Liver (tissue), 9 donors: ENCODE data around the gene CEP135. TPM values are rescaled to one million over a fixed set of nuclear protein-coding genes. Genes with fewer than 3 reads are reported as not detected.

Source experiments
- DNase-seq: peaks from one replicate; pipeline ENCODE4 v3.0.0-alpha.2; 2017; ENCODE audit warnings: low spot score
- H3K27ac ChIP-seq, 2 donors: one replicate each; pipeline ENCODE4 v1.7.0; 2013; ENCODE audit warnings: inconsistent platforms in 2 of 2, low read length in 2 of 2, control low read depth in 1 of 2, low read depth in 1 of 2, mild to moderate bottlenecking in 1 of 2
- H3K27me3 ChIP-seq, 4 donors: one replicate each; pipeline versions ENCODE4 v1.6.1 to v1.7.0; 2013; ENCODE audit warnings: low read length in 3 of 4, inconsistent platforms in 1 of 4, mild to moderate bottlenecking in 1 of 4, moderate library complexity in 1 of 4; ENCODE audit not compliant: control insufficient read depth in 4 of 4, insufficient read depth in 4 of 4
- H3K36me3 ChIP-seq, 4 donors: one replicate each; pipeline versions ENCODE4 v1.6.1 to v1.7.0; 2013; ENCODE audit warnings: low read length in 3 of 4, mild to moderate bottlenecking in 3 of 4, low read depth in 1 of 4, moderate library complexity in 1 of 4; ENCODE audit not compliant: control insufficient read depth in 4 of 4, insufficient read depth in 3 of 4
- H3K4me1 ChIP-seq, 4 donors: one replicate each; pipeline versions ENCODE4 v1.6.1 to v1.7.0; 2013; ENCODE audit warnings: low read length in 3 of 4, mild to moderate bottlenecking in 3 of 4, moderate library complexity in 1 of 4; ENCODE audit not compliant: control insufficient read depth in 4 of 4, insufficient read depth in 4 of 4
- H3K4me3 ChIP-seq, 3 donors: one replicate each; pipeline versions ENCODE4 v1.6.1 to v1.7.0; 2013; ENCODE audit warnings: low read length in 3 of 3, control low read depth in 1 of 3, low read depth in 1 of 3, mild to moderate bottlenecking in 1 of 3
- H3K9ac ChIP-seq, 2 donors: one replicate each; pipeline ENCODE4 v1.7.0; 2013; ENCODE audit warnings: low read length in 2 of 2, mild to moderate bottlenecking in 2 of 2, moderate library complexity in 2 of 2, control low read depth in 1 of 2, low read depth in 1 of 2
- H3K9me3 ChIP-seq, 4 donors: one replicate each; pipeline versions ENCODE4 v1.6.1 to v1.7.0; 2013; ENCODE audit warnings: low read length in 3 of 4; ENCODE audit not compliant: control insufficient read depth in 4 of 4
- CTCF ChIP-seq: fragments of 150-350 bp; IDR thresholded peaks from 2 replicates; pipeline ENCODE4 v1.5.1; 2017; ENCODE audit warnings: improper control_type of control experiment, low read depth, low read length; ENCODE audit not compliant: missing input control
- EGR1 ChIP-seq, 2 donors: IDR thresholded peaks; 2 replicates each; pipeline ENCODE4 v1.6.1; 2016 to 2018; ENCODE audit warnings: antibody characterized with exemption in 2 of 2, low read depth in 2 of 2
- FOXA1 ChIP-seq: IDR thresholded peaks from 2 replicates; pipeline ENCODE4 v1.6.1; 2016; ENCODE audit warnings: antibody characterized with exemption
- FOXA2 ChIP-seq: IDR thresholded peaks from 2 replicates; pipeline ENCODE4 v1.6.1; 2016; ENCODE audit warnings: antibody characterized with exemption
- GABPA ChIP-seq, 2 donors: IDR thresholded peaks in 1 of 2; conservative IDR thresholded peaks in 1 of 2; 2 replicates each; pipeline ENCODE4 v1.6.1; 2016; ENCODE audit warnings: antibody characterized with exemption in 2 of 2, mild to moderate bottlenecking in 1 of 2, moderate library complexity in 1 of 2
- HNF4G ChIP-seq: IDR thresholded peaks from 2 replicates; pipeline ENCODE4 v1.6.1; 2016; ENCODE audit warnings: antibody characterized with exemption
- JUND ChIP-seq, 2 donors: IDR thresholded peaks; 2 replicates each; pipeline ENCODE4 v1.6.1; 2016; ENCODE audit warnings: antibody characterized with exemption in 2 of 2
- NR2F2 ChIP-seq: IDR thresholded peaks from 2 replicates; pipeline ENCODE4 v1.6.1; 2016; ENCODE audit warnings: antibody characterized with exemption
- RAD21 ChIP-seq, 2 donors: IDR thresholded peaks; 2 replicates each; pipeline ENCODE4 v1.6.1; 2016; ENCODE audit warnings: antibody characterized with exemption in 2 of 2, mild to moderate bottlenecking in 2 of 2
- REST ChIP-seq: IDR thresholded peaks from 2 replicates; pipeline ENCODE4 v1.6.1; 2016; ENCODE audit warnings: antibody characterized with exemption, mild to moderate bottlenecking
- SP1 ChIP-seq: IDR thresholded peaks from 2 replicates; pipeline ENCODE4 v1.6.1; 2018; ENCODE audit warnings: antibody characterized with exemption, mild to moderate bottlenecking
- TAF1 ChIP-seq: conservative IDR thresholded peaks from 2 replicates; pipeline ENCODE4 v1.6.1; 2016; ENCODE audit warnings: antibody characterized with exemption, mild to moderate bottlenecking
- YY1 ChIP-seq: IDR thresholded peaks from 2 replicates; pipeline ENCODE4 v1.6.1; 2016; ENCODE audit warnings: antibody characterized with exemption, mild to moderate bottlenecking
- WGBS: extraction: QIAGEN DNeasy Blood & Tissue Kit; methylation state at CpG from one replicate; pipeline ENCODE4 v1.1.7; 2013; 5-methylcytosine and 5-hydroxymethylcytosine counted together
- polyA plus RNA-seq, 2 donors: library from polyadenylated mRNA; stranded (reverse) in 1 of 2; unstranded in 1 of 2; fragments of 200-250 nt in 1 of 2; fragments of >200 nt in 1 of 2; fragmentation: Nextera tagmentation in 1 of 2; extraction: Ambion mirVana in 1 of 2; gene quantifications; one replicate each; pipeline versions ENCODE4 v1.2.1 to v1.2.3, GENCODE V29; 2013 to 2015
- total RNA-seq, 2 donors: library from RNA; depleted of rRNA; stranded (reverse); fragments of >200 nt; gene quantifications; one replicate each; pipeline ENCODE4 v1.2.3, GENCODE V29; 2014
- TF ChIP-seq, protein P1 (sequence below): IDR thresholded peaks from 2 replicates; pipeline ENCODE4 v1.6.1; 2016; ENCODE audit warnings: antibody characterized with exemption
- TF ChIP-seq, protein P2 (sequence below): IDR thresholded peaks from 2 replicates; pipeline ENCODE4 v1.6.1; 2016; ENCODE audit warnings: antibody characterized with exemption
- TF ChIP-seq, protein P3 (sequence below): IDR thresholded peaks from 2 replicates; pipeline ENCODE4 v1.6.1; 2016; ENCODE audit warnings: antibody characterized with exemption
- donor health status: healthy.
- donor health status: healthy.
- donor health status: healthy.
- donor health status: healthy.
- donor health status: healthy.

CEP135 gene
- total and polyA plus RNA-seq, 4 donors, result 0.47 to 9.8 (median 1.9) TPM

DNA sequence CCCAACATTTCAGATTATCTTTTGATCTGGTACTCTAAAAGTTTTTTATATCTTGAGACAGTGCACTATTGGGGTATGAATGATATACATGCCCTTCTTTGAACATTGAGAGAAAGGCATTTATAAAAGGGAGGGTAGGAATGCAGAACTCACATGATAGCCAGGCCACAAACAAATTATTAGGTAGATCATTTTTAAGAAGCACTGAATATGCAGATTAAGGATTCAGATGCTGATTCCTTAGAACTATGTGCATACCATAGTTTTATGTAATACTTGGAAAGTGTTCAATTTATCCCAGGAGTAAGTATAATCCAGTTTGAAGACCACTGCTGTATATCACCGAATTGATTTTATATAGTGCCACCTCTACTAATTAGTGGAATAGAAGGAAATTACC lies 18.6 kb downstream of the CEP135 start:
- Histone ChIP-seq H3K9me3 (no peaks in the 10 kb centered on the region), H3K36me3 (peaks cover 0 to 4% (median 2%) of the 10 kb centered on the region in 4 donors), H3K27me3 (no peaks in the 10 kb centered on the region)

DNA sequence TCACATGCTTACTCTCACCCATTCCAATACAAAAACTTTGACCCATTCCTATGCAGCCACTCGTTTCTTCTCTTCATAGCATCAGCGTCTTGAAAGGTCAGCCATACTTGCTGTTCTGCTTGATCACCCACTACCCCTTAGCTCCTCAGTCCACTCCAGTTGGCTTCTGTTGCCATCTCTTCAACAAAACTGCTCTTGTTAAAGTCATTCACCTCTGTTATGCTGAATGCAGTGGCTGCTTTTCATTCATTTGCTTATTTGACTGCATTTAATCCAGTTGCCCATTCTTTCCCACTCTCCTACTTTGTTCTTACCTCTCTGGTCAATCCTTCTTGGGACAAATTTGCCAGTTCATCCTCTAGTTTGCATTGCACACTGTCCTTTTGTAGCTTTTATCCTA lies 24.9 kb downstream of the CEP135 start:
- Histone ChIP-seq H3K4me3 (no peak overlapping the region), H3K27me3 (no peaks in the 10 kb centered on the region), H3K4me1 (no peaks in the 10 kb centered on the region), H3K9me3 (no peaks in the 10 kb centered on the region), H3K36me3 (peaks cover 0 to 2% (median 0%) of the 10 kb centered on the region in 4 donors), H3K9ac (no peak overlapping the region), H3K27ac (no peak overlapping the region)
- no peak for DNase-seq
- WGBS, result 93% methylated on average over 2 of the region's 2 CpGs
- TF ChIP-seq HNF4G (no peak), YY1 (no peak), RAD21 (IDR thresholded peaks at IDR 0.05) (no peak), NR2F2 (no peak), EGR1 (IDR thresholded peaks at IDR 0.05; ENCODE audit: low read depth in 2 of 2) (no peak), TAF1 (no peak), REST (no peak), FOXA2 (no peak), JUND (IDR thresholded peaks at IDR 0.05) (no peak), GABPA (IDR thresholded peaks at IDR 0.05 in 1 of 2, conservative IDR thresholded peaks at IDR 0.05 in 1 of 2) (no peak), CTCF (no peak), SP1 (no peak)
- TF ChIP-seq, protein P1, sequence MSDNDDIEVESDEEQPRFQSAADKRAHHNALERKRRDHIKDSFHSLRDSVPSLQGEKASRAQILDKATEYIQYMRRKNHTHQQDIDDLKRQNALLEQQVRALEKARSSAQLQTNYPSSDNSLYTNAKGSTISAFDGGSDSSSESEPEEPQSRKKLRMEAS, result no peak
- TF ChIP-seq, protein P2, sequence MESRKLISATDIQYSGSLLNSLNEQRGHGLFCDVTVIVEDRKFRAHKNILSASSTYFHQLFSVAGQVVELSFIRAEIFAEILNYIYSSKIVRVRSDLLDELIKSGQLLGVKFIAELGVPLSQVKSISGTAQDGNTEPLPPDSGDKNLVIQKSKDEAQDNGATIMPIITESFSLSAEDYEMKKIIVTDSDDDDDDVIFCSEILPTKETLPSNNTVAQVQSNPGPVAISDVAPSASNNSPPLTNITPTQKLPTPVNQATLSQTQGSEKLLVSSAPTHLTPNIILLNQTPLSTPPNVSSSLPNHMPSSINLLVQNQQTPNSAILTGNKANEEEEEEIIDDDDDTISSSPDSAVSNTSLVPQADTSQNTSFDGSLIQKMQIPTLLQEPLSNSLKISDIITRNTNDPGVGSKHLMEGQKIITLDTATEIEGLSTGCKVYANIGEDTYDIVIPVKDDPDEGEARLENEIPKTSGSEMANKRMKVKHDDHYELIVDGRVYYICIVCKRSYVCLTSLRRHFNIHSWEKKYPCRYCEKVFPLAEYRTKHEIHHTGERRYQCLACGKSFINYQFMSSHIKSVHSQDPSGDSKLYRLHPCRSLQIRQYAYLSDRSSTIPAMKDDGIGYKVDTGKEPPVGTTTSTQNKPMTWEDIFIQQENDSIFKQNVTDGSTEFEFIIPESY, result no peak
- TF ChIP-seq, protein P3, sequence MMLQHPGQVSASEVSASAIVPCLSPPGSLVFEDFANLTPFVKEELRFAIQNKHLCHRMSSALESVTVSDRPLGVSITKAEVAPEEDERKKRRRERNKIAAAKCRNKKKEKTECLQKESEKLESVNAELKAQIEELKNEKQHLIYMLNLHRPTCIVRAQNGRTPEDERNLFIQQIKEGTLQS, result no peak

More for the DNA sequence above, 18.6 kb downstream of the CEP135 start:
- Histone ChIP-seq H3K27ac (no peak overlapping the region), H3K4me1 (no peaks in the 10 kb centered on the region), H3K4me3 (no peak overlapping the region), H3K9ac (no peak overlapping the region)
- no peak for DNase-seq
- 95% methylated on average over 1 of the region's 1 CpG for whole genome bisulfite sequencing
- TF ChIP-seq, protein P1, result no peak
- TF ChIP-seq REST, result no peak
- TF ChIP-seq FOXA1, result no peak
- TF ChIP-seq NR2F2, result no peak
- TF ChIP-seq EGR1 (IDR thresholded peaks at IDR 0.05; ENCODE audit: low read depth in 2 of 2), result no peak
- TF ChIP-seq SP1, result no peak
